Neural progenitor cell (in vitro differentiated cells): ENCODE measurements around the gene ST3GAL6. TPM values are rescaled to one million over a fixed set of nuclear protein-coding genes. Genes with fewer than 3 reads are reported as not detected.

Experiments used
- DNase-seq: peaks from one replicate; pipeline ENCODE4 v3.0.0-alpha.2; 2016; ENCODE audit warnings: low spot score
- H2AFZ ChIP-seq: fragments of 200-600 bp; sonication (generic); replicated peaks from 2 replicates; pipeline ENCODE4 v1.6.1; 2016; ENCODE audit warnings: antibody characterized with exemption
- H3F3A ChIP-seq: fragments of 200-600 bp; sonication (generic); 2 replicates; pipeline ENCODE4 v1.6.1; 2016; ENCODE audit warnings: antibody characterized with exemption, low read depth
- H3K27ac ChIP-seq: fragments of 200-600 bp; sonication (generic); 2 replicates; pipeline ENCODE4 v1.5.1; 2016; ENCODE audit warnings: mild to moderate bottlenecking
- H3K27me3 ChIP-seq: fragments of 200-600 bp; sonication (generic); 2 replicates; pipeline ENCODE4 v1.6.1; 2016; ENCODE audit warnings: mild to moderate bottlenecking, moderate library complexity
- H3K36me3 ChIP-seq: fragments of 200-600 bp; sonication (generic); 2 replicates; pipeline ENCODE4 v1.5.1; 2016
- H3K4me1 ChIP-seq: fragments of 200-600 bp; sonication (generic); 2 replicates; pipeline ENCODE4 v1.6.1; 2016; ENCODE audit warnings: mixed run types
- H3K4me2 ChIP-seq: fragments of 200-600 bp; sonication (generic); 2 replicates; pipeline ENCODE4 v1.6.1; 2016
- H3K4me3 ChIP-seq: fragments of 200-600 bp; sonication (generic); 2 replicates; pipeline ENCODE4 v1.5.1; 2016
- H3K79me2 ChIP-seq: fragments of 200-600 bp; sonication (generic); 2 replicates; pipeline ENCODE4 v1.6.1; 2016; ENCODE audit warnings: low read depth
- H3K9ac ChIP-seq: fragments of 200-600 bp; sonication (generic); 2 replicates; pipeline ENCODE4 v1.6.1; 2016
- H3K9me3 ChIP-seq: fragments of 200-600 bp; sonication (generic); 2 replicates; pipeline ENCODE4 v1.5.1; 2016; ENCODE audit warnings: low read depth
- H4K20me1 ChIP-seq: fragments of 200-600 bp; sonication (generic); 2 replicates; pipeline ENCODE4 v1.6.1; 2016; ENCODE audit warnings: low read depth
- H3K27ac Mint-ChIP-seq: 3 replicates; pipeline ENCODE4 v1.8.0; 2021; ENCODE audit warnings: mixed read lengths
- H3K27me3 Mint-ChIP-seq: 2 replicates; pipeline ENCODE4 v1.8.0; 2022; ENCODE audit warnings: low read depth, mild to moderate bottlenecking, inconsistent platforms, moderate library complexity, mixed read lengths; ENCODE audit not compliant: insufficient read depth
- H3K36me3 Mint-ChIP-seq: 3 replicates; pipeline ENCODE4 v1.8.0; 2021; ENCODE audit warnings: mixed read lengths
- H3K4me1 Mint-ChIP-seq: 3 replicates; pipeline ENCODE4 v1.8.0; 2021; ENCODE audit warnings: mixed read lengths
- H3K4me3 Mint-ChIP-seq: 3 replicates; pipeline ENCODE4 v1.8.0; 2021; ENCODE audit warnings: mild to moderate bottlenecking, moderate library complexity, mixed read lengths
- H3K9me3 Mint-ChIP-seq: 3 replicates; pipeline ENCODE4 v1.8.0; 2020; ENCODE audit warnings: mixed read lengths
- CTCF ChIP-seq: fragments of 200-600 bp; sonication (generic); IDR thresholded peaks from 2 replicates; pipeline ENCODE4 v1.5.1; 2017; ENCODE audit warnings: antibody characterized with exemption, mild to moderate bottlenecking
- EZH2 ChIP-seq: fragments of 200-600 bp; sonication (generic); IDR thresholded peaks from 2 replicates; pipeline ENCODE4 v1.6.1; 2017; ENCODE audit warnings: antibody characterized with exemption, mild to moderate bottlenecking, moderate library complexity
- EZH2phosphoT487 ChIP-seq: fragments of 200-600 bp; sonication (generic); IDR thresholded peaks from 2 replicates; pipeline ENCODE4 v1.6.1; 2017; ENCODE audit warnings: antibody characterized with exemption
- total RNA-seq: library from RNA; depleted of rRNA; stranded (reverse); fragments of >200 nt; gene quantifications from 2 replicates; pipeline ENCODE4 v1.2.3, GENCODE V29; 2015; ENCODE audit warnings: low replicate concordance

ST3GAL6 gene
- total RNA-seq, 1 donor from 2014 or later: 18.6 TPM

- H3K36me3 ChIP-seq: no peaks in the 10 kb centered on the region
- no peaks in the 10 kb centered on the region for H3F3A ChIP-seq
- H4K20me1 ChIP-seq: no peaks in the 10 kb centered on the region
- H3K4me1 ChIP-seq: no peaks in the 10 kb centered on the region
- peaks cover 3% of the 10 kb centered on the region for H3K79me2 ChIP-seq
- H2AFZ ChIP-seq: no peak overlapping the region
- TF ChIP-seq CTCF: no peak
- no peak overlapping the region for H3K4me2 ChIP-seq
- no peaks in the 10 kb centered on the region for H3K27me3 ChIP-seq
- DNase-seq: no peak
- no peak overlapping the region for H3K27ac Mint-ChIP-seq
- peaks cover 3% of the 10 kb centered on the region for H3K4me1 Mint-ChIP-seq
- H3K36me3 Mint-ChIP-seq: peaks cover 2% of the 10 kb centered on the region
- H3K4me3 ChIP-seq: no peak overlapping the region
- H3K9me3 ChIP-seq: no peaks in the 10 kb centered on the region
- no peaks in the 10 kb centered on the region for H3K27me3 Mint-ChIP-seq
- H3K9me3 Mint-ChIP-seq: no peaks in the 10 kb centered on the region
- no peak overlapping the region for H3K4me3 Mint-ChIP-seq
- no peak overlapping the region for H3K27ac ChIP-seq
- H3K9ac ChIP-seq: no peak overlapping the region
These were observed 20.1 kb upstream of the ST3GAL6 start for GRCh38 chr3:98743071-98743470.

GRCh38 chr3:98744283-98744682 is 18.9 kb upstream of the ST3GAL6 start:
- Histone ChIP-seq H3K9me3 (no peaks in the 10 kb centered on the region), H3K79me2 (peaks cover 3% of the 10 kb centered on the region), H3K4me2 (no peak overlapping the region), H3K27me3 (no peaks in the 10 kb centered on the region), H2AFZ (no peak overlapping the region), H3K9ac (no peak overlapping the region), H3K36me3 (no peaks in the 10 kb centered on the region), H3K27ac (no peak overlapping the region), H3K4me3 (no peak overlapping the region), H3F3A (no peaks in the 10 kb centered on the region), H3K4me1 (no peaks in the 10 kb centered on the region), H4K20me1 (no peaks in the 10 kb centered on the region)
- Mint-ChIP-seq H3K27ac (no peak overlapping the region), H3K36me3 (no peaks in the 10 kb centered on the region), H3K4me1 (peaks cover 3% of the 10 kb centered on the region), H3K9me3 (no peaks in the 10 kb centered on the region), H3K27me3 (no peaks in the 10 kb centered on the region), H3K4me3 (no peak overlapping the region)
- TF ChIP-seq CTCF (no peak), EZH2 (no peak), EZH2phosphoT487 (no peak)
- DNase-seq: no peak

- Mint-ChIP-seq H3K36me3 (no peaks in the 10 kb centered on the region), H3K4me1 (peaks cover 3% of the 10 kb centered on the region), H3K9me3 (no peaks in the 10 kb centered on the region), H3K27me3 (no peaks in the 10 kb centered on the region), H3K27ac (no peak overlapping the region), H3K4me3 (no peak overlapping the region)
- no peak for DNase-seq
- no peak overlapping the region for H2AFZ ChIP-seq
- no peaks in the 10 kb centered on the region for H3K27me3 ChIP-seq
- no peaks in the 10 kb centered on the region for H3K4me1 ChIP-seq
- no peaks in the 10 kb centered on the region for H3K9me3 ChIP-seq
- no peaks in the 10 kb centered on the region for H3K36me3 ChIP-seq
- no peaks in the 10 kb centered on the region for H4K20me1 ChIP-seq
- peaks cover 3% of the 10 kb centered on the region for H3K79me2 ChIP-seq
- H3K4me2 ChIP-seq: no peak overlapping the region
- no peak overlapping the region for H3K9ac ChIP-seq
- H3K4me3 ChIP-seq: no peak overlapping the region
- TF ChIP-seq EZH2 (no peak), EZH2phosphoT487 (no peak), CTCF (no peak)
- H3F3A ChIP-seq: no peaks in the 10 kb centered on the region
- H3K27ac ChIP-seq: no peak overlapping the region
These were observed 17.4 kb upstream of the ST3GAL6 start for GRCh38 chr3:98745718-98746117.

GRCh38 chr3:98746122-98746521 is 17.0 kb upstream of the ST3GAL6 start:
- Histone ChIP-seq H3K79me2 (peaks cover 3% of the 10 kb centered on the region), H4K20me1 (no peaks in the 10 kb centered on the region), H3K27me3 (no peaks in the 10 kb centered on the region), H3K9ac (no peak overlapping the region), H3F3A (no peaks in the 10 kb centered on the region), H3K4me1 (no peaks in the 10 kb centered on the region), H3K9me3 (no peaks in the 10 kb centered on the region), H3K27ac (no peak overlapping the region), H3K36me3 (no peaks in the 10 kb centered on the region), H3K4me3 (no peak overlapping the region), H3K4me2 (no peak overlapping the region), H2AFZ (no peak overlapping the region)
- Mint-ChIP-seq H3K27ac (no peak overlapping the region), H3K9me3 (no peaks in the 10 kb centered on the region), H3K4me1 (peaks cover 3% of the 10 kb centered on the region), H3K27me3 (no peaks in the 10 kb centered on the region), H3K4me3 (no peak overlapping the region), H3K36me3 (no peaks in the 10 kb centered on the region)
- TF ChIP-seq EZH2 (no peak), EZH2phosphoT487 (no peak), CTCF (no peak)
- DNase-seq: no peak
